HepG2 (cell line): ENCODE measurements around the gene PIEZO2. TPM values are rescaled to one million over a fixed set of nuclear protein-coding genes. Genes with fewer than 3 reads are reported as not detected.

Experiments used
- ATAC-seq: fragments of 200-7000 bp; cut with Tn5 transposase; 3 replicates; pipeline ENCODE4 v1.9.1; 2020; ENCODE audit warnings: mild to moderate bottlenecking, moderate library complexity
- BruUV-seq: library from RNA; stranded (reverse); fragments of 400-500 nt; replicated peaks from 2 replicates; lab custom pipeline; 2021; lab: Mats Ljungman, UMichigan
- CTCF ChIA-PET: fragments of 300-600 bp; formaldehyde crosslinking; extraction: SDS; loops from one replicate; lab custom pipeline; 2021; ENCODE audit warnings: low total read pairs, inconsistent platforms, low intra/inter-chr PET ratio; lab: Yijun Ruan, JAX
- POLR2A ChIA-PET: fragments of 350-600 bp; sonication (Branson Sonifier 250); formaldehyde crosslinking; loops from one replicate; lab custom pipeline; 2020; ENCODE audit warnings: antibody characterized with exemption, inconsistent platforms; lab: Yijun Ruan, JAX
- DNase-seq: peaks from one replicate; pipeline ENCODE4 v3.0.0-alpha.2; 2015; ENCODE audit warnings: low spot score
- FAIRE-seq: peaks from 3 replicates; lab custom pipeline; 2011; peaks lifted over from hg19 to GRCh38; lab: Jason Lieb, UNC
- H2AFZ ChIP-seq: one replicate; pipeline ENCODE4 v1.6.1; 2011; ENCODE audit warnings: low read length, inconsistent platforms
- H3K27ac ChIP-seq: fragments of 300-600 bp; 3 replicates; pipeline ENCODE4 v1.8.0; 2011; ENCODE audit warnings: mixed run types, mild to moderate bottlenecking, mixed read lengths, low read length, inconsistent platforms; ENCODE audit not compliant: insufficient read depth; ENCODE audit errors: extremely low read length
- H3K27me3 ChIP-seq, 2 experiments: fragments of 200-600 bp in 1 of 2; 2 replicates in 1 of 2; 3 replicates in 1 of 2; pipeline versions ENCODE4 v1.6.0 to v1.8.0; 2011; ENCODE audit warnings: low read length in 2 of 2, mild to moderate bottlenecking in 2 of 2, moderate library complexity in 2 of 2, inconsistent platforms in 1 of 2; ENCODE audit not compliant: insufficient read depth in 2 of 2, control insufficient read depth in 1 of 2
- H3K36me3 ChIP-seq, 2 experiments: fragments of 200-600 bp in 1 of 2; replicated peaks in 1 of 2; 2 replicates in 1 of 2; 3 replicates in 1 of 2; pipeline versions ENCODE4 v1.5.1 to v1.8.0; 2011; ENCODE audit warnings: low read length in 2 of 2, inconsistent platforms in 1 of 2; ENCODE audit not compliant: insufficient read depth in 2 of 2, control insufficient read depth in 1 of 2
- H3K4me1 ChIP-seq: 2 replicates; pipeline ENCODE4 v1.5.1; 2012; ENCODE audit warnings: low read length, inconsistent platforms; ENCODE audit not compliant: insufficient read depth
- H3K4me2 ChIP-seq: 2 replicates; pipeline ENCODE4 v1.6.0; 2011; ENCODE audit warnings: low read depth, low read length, inconsistent platforms
- H3K4me3 ChIP-seq, 3 experiments: fragments of 200-600 bp in 1 of 3; sonication (generic), shearing (Covaris generic) in 1 of 3; replicated peaks in 1 of 3; 2 replicates each; pipeline ENCODE4 v1.5.1; 2011 to 2016; ENCODE audit warnings: low read length in 3 of 3, inconsistent platforms in 2 of 3, low read depth in 2 of 3, mild to moderate bottlenecking in 2 of 3, control low read depth in 1 of 3, mixed read lengths in 1 of 3; ENCODE audit not compliant: insufficient read depth in 1 of 3
- H3K79me2 ChIP-seq: one replicate; pipeline ENCODE4 v1.6.1; 2011; ENCODE audit warnings: low read length, inconsistent platforms; ENCODE audit not compliant: insufficient read depth
- H3K9ac ChIP-seq: 2 replicates; pipeline ENCODE4 v1.6.0; 2011; ENCODE audit warnings: mild to moderate bottlenecking, low read depth, low read length, inconsistent platforms; ENCODE audit not compliant: insufficient read depth
- H3K9me3 ChIP-seq: 2 replicates; pipeline ENCODE4 v1.5.1; 2012; ENCODE audit warnings: mild to moderate bottlenecking, low read length
- H4K20me1 ChIP-seq: 2 replicates; pipeline ENCODE4 v1.6.0; 2011; ENCODE audit warnings: inconsistent platforms, mild to moderate bottlenecking, low read length, moderate library complexity; ENCODE audit not compliant: insufficient read depth
- BCLAF1 ChIP-seq: fragments of 450-650 bp; IDR thresholded peaks from 2 replicates; pipeline ENCODE4 v1.6.1; 2017; ENCODE audit warnings: mild to moderate bottlenecking
- ESRRA ChIP-seq: sonication (generic); formaldehyde crosslinking; IDR thresholded peaks from 2 replicates; pipeline ENCODE4 v1.5.1; 2020; ENCODE audit warnings: mild to moderate bottlenecking, low read depth, missing genetic modification reagents
- MAFF ChIP-seq: IDR thresholded peaks from 2 replicates; pipeline ENCODE4 v1.6.1; 2011; ENCODE audit warnings: low read depth, low read length, improper control_type of control experiment
- MAFK ChIP-seq, 2 experiments: IDR thresholded peaks in 1 of 2; conservative IDR thresholded peaks in 1 of 2; 2 replicates each; pipeline ENCODE4 v1.6.1; 2011; ENCODE audit warnings: improper control_type of control experiment in 2 of 2, low read length in 2 of 2
- PHF21A ChIP-seq: sonication (generic); formaldehyde crosslinking; IDR thresholded peaks from 2 replicates; pipeline ENCODE4 v1.5.0; 2020; ENCODE audit warnings: mild to moderate bottlenecking, missing genetic modification reagents
- WGBS: methylation state at CpG from one replicate; pipeline ENCODE4 v1.1.6; 2017; ENCODE audit warnings: low lambda C conversion rate; 5-methylcytosine and 5-hydroxymethylcytosine counted together
- in situ Hi-C: cut with HindIII; loops from 2 replicates; pipeline ENCODE4 v1.10.0; 2017; ENCODE audit warnings: low pct_unique_long_range_greater_than_20kb; ENCODE audit not compliant: extremely low pct_ligation_motif_present
- intact Hi-C: fragments of 100-400 bp; cut with micrococcal nuclease; formaldehyde crosslinking; loops from one replicate; pipeline ENCODE4 v1.10.0; 2022; ENCODE audit not compliant: unreplicated experiment
- polyA plus RNA-seq, 8 experiments: library from polyadenylated mRNA; depleted of rRNA in 3 of 8; stranded (reverse) in 7 of 8; unstranded in 1 of 8; fragments of >200 nt; fragmentation: Illumina TruSeq in 4 of 8; extraction: Trizol in 4 of 8; gene quantifications; 2 replicates each; pipeline versions ENCODE4 v1.2.1 to v1.2.3, GENCODE V29; 2011 to 2016; ENCODE audit warnings: low read depth in 4 of 8, missing spikeins in 1 of 8, mixed read lengths in 1 of 8; ENCODE audit not compliant: insufficient read depth in 1 of 8
- total RNA-seq, 5 experiments: library from RNA; depleted of rRNA; stranded (reverse); fragments of >200 nt; fragmentation: Illumina TruSeq; extraction: Trizol; gene quantifications; 2 replicates each; pipeline ENCODE4 v1.2.3, GENCODE V29; 2016; ENCODE audit warnings: low read depth in 1 of 5
- TF ChIP-seq, protein P1 (sequence below): sonication (generic); formaldehyde crosslinking; IDR thresholded peaks from 2 replicates; pipeline ENCODE4 v1.5.1; 2020; ENCODE audit warnings: mild to moderate bottlenecking, missing genetic modification reagents, moderate library complexity
- TF ChIP-seq, protein P2 (sequence below): sonication (generic); formaldehyde crosslinking; IDR thresholded peaks from 2 replicates; pipeline ENCODE4 v1.5.1; 2020; ENCODE audit warnings: missing genetic modification reagents, mild to moderate bottlenecking, borderline replicate concordance

Gene PIEZO2
- total and polyA plus RNA-seq, 2 of the 13 experiments (the other 11 are each of a cell fraction or from before 2014, with no cell fraction given), result 15.2 to 27.2 TPM

- Histone ChIP-seq H3K27me3 (0 out of 5 replicates have a peak, but pooled peaks cover 0 to under 1% of the 10 kb centered on the region in 2 experiments), H3K4me2 (no peak overlapping the region), H4K20me1 (no peaks in the 10 kb centered on the region), H3K79me2 (peaks cover 4% of the 10 kb centered on the region), H3K9me3 (no peaks in the 10 kb centered on the region), H3K36me3 (no peaks in the 10 kb centered on the region), H3K4me3 (no peak overlapping the region), H2AFZ (no peak overlapping the region), H3K9ac (no peak overlapping the region), H3K27ac (no peak overlapping the region), H3K4me1 (peaks cover 32% of the 10 kb centered on the region)
- TF ChIP-seq MAFF, result peak; percentile 63
- TF ChIP-seq BCLAF1, result no peak
- TF ChIP-seq MAFK (conservative IDR thresholded peaks at IDR 0.05 in 1 of 2, IDR thresholded peaks at IDR 0.05 in 1 of 2; ENCODE audit: low read length in 2 of 2), result peak; percentile 66 to 82
- no peak for TF ChIP-seq PHF21A (CRISPR knock-in tag)
- intact Hi-C loops, result no loop called here
- FAIRE-seq (no peak), ATAC-seq (no peak), DNase-seq (no peak)
- POLR2A ChIA-PET, result no interaction called here
- WGBS, result 68% methylated on average over 2 of the region's 2 CpGs
- no TSS peak for BruUV-seq
- in situ Hi-C loops, result loop anchor here (5.0 to 10.0 kb wide), 3 partner anchors 301 to 591 kb away; no protein-coding TSS in a partner anchor
- CTCF ChIA-PET, result interaction anchor here (2.9 kb wide), 1 partner anchor 302 kb away, joined by 34 read pairs; no protein-coding TSS in a partner anchor
These were observed 3.7 kb upstream of the PIEZO2 start for GRCh38 chr18:11153097-11153496.

DNA sequence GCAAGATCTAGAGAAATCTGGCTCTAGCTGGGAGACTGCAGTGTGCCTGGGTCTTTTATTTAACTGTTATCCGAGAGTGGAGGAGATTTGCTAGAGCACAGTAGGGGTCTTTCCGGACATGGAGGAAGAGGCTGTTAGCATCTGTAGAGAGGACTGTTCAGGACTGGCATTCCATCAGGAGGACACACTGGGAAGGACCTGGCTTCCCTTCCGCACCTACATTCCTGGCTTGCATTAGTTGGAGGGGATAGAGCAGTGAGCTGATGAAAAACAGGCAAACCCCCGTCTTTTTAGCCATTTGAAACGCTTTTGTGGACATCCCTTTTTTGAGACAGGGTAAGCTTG, 874 bp upstream of the PIEZO2 start:
- no peak for FAIRE-seq
- TF ChIP-seq, protein P1, sequence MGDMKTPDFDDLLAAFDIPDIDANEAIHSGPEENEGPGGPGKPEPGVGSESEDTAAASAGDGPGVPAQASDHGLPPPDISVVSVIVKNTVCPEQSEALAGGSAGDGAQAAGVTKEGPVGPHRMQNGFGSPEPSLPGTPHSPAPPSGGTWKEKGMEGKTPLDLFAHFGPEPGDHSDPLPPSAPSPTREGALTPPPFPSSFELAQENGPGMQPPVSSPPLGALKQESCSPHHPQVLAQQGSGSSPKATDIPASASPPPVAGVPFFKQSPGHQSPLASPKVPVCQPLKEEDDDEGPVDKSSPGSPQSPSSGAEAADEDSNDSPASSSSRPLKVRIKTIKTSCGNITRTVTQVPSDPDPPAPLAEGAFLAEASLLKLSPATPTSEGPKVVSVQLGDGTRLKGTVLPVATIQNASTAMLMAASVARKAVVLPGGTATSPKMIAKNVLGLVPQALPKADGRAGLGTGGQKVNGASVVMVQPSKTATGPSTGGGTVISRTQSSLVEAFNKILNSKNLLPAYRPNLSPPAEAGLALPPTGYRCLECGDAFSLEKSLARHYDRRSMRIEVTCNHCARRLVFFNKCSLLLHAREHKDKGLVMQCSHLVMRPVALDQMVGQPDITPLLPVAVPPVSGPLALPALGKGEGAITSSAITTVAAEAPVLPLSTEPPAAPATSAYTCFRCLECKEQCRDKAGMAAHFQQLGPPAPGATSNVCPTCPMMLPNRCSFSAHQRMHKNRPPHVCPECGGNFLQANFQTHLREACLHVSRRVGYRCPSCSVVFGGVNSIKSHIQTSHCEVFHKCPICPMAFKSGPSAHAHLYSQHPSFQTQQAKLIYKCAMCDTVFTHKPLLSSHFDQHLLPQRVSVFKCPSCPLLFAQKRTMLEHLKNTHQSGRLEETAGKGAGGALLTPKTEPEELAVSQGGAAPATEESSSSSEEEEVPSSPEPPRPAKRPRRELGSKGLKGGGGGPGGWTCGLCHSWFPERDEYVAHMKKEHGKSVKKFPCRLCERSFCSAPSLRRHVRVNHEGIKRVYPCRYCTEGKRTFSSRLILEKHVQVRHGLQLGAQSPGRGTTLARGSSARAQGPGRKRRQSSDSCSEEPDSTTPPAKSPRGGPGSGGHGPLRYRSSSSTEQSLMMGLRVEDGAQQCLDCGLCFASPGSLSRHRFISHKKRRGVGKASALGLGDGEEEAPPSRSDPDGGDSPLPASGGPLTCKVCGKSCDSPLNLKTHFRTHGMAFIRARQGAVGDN (CRISPR knock-in tag), result no peak
- TF ChIP-seq ESRRA (CRISPR knock-in tag), result no peak
- TF ChIP-seq, protein P2, sequence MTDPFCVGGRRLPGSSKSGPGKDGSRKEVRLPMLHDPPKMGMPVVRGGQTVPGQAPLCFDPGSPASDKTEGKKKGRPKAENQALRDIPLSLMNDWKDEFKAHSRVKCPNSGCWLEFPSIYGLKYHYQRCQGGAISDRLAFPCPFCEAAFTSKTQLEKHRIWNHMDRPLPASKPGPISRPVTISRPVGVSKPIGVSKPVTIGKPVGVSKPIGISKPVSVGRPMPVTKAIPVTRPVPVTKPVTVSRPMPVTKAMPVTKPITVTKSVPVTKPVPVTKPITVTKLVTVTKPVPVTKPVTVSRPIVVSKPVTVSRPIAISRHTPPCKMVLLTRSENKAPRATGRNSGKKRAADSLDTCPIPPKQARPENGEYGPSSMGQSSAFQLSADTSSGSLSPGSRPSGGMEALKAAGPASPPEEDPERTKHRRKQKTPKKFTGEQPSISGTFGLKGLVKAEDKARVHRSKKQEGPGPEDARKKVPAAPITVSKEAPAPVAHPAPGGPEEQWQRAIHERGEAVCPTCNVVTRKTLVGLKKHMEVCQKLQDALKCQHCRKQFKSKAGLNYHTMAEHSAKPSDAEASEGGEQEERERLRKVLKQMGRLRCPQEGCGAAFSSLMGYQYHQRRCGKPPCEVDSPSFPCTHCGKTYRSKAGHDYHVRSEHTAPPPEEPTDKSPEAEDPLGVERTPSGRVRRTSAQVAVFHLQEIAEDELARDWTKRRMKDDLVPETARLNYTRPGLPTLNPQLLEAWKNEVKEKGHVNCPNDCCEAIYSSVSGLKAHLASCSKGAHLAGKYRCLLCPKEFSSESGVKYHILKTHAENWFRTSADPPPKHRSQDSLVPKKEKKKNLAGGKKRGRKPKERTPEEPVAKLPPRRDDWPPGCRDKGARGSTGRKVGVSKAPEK (CRISPR knock-in tag), result no peak
- TF ChIP-seq MAFK (conservative IDR thresholded peaks at IDR 0.05 in 1 of 2, IDR thresholded peaks at IDR 0.05 in 1 of 2; ENCODE audit: low read length in 2 of 2), result no peak

More for the DNA sequence above, 874 bp upstream of the PIEZO2 start:
- H4K20me1 ChIP-seq, result no peaks in the 10 kb centered on the region
- DNase-seq (no peak), ATAC-seq (no peak)
- no peak overlapping the region for H3K4me3 ChIP-seq
- POLR2A ChIA-PET, result no interaction called here
- 0 out of 5 replicates have a peak, but pooled peaks cover 0 to 3% of the 10 kb centered on the region in 2 experiments for H3K27me3 ChIP-seq
- H3K4me2 ChIP-seq, result 0 out of 2 replicates have a peak overlapping the region, but pooled peaks have one; percentile 81
- H2AFZ ChIP-seq, result no peak overlapping the region
- H3K9ac ChIP-seq, result no peak overlapping the region
- intact Hi-C loops (no loop called here), in situ Hi-C loops (loop anchor here (5.0 to 10.0 kb wide), 3 partner anchors 298 to 588 kb away; no protein-coding TSS in a partner anchor)
- WGBS, result 74% methylated on average over 5 of the region's 5 CpGs
- peaks cover 21% of the 10 kb centered on the region for H3K79me2 ChIP-seq
- CTCF ChIA-PET, result no interaction called here
- H3K36me3 ChIP-seq, result no peaks in the 10 kb centered on the region
- BruUV-seq, result no TSS peak
- no peak overlapping the region for H3K27ac ChIP-seq
- H3K4me1 ChIP-seq, result peaks cover 41% of the 10 kb centered on the region
- H3K9me3 ChIP-seq, result no peaks in the 10 kb centered on the region
